GM19324 (cell line): ENCODE results near the gene TERB1.

Source experiments
- ATAC-seq: cut with Tn5 transposase; IDR thresholded peaks from one replicate; pipeline ENCODE4 v1.9.1; 2021; ENCODE audit warnings: mild to moderate bottlenecking, moderate library complexity; ENCODE audit not compliant: unreplicated experiment, low FRiP score

The TERB1 gene

DNA sequence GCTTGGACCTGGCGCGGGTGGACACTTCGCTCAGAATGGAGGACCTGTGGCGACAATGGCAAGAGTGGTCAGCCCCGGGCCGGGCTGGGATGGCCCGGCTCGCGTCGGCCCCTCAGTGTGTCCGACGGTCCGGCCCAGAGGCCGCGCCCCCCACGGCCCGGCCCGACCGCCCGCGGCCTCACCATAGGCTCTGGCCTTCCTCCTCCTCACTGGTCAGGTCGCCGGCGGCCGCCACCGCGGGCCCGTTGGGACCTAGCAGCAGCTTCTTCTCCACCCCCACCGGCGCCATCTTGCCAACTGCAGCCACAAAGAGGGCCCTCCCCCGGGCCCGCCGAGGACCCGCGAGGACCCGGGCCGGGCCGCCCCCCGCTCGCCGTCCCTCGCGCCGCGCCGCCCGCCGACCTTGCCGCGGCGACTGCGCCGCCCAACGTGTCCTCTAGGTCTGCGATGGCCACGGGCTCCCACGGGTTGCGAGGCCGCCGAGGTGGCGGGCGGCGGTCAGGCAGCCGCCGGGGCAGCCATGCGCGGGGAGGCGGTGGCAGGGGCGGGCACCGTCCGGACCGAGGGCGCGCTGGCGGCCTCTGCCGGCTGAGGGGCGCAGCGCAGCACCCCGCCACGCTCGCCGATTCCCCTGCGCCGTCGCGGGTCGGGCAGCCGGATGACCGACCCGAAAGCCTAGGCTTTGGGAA lies 49.9 kb downstream of the TERB1 start, which contains the start of gene DYNC1LI2:
Gene DYNC1LI2 (minus strand): TSS at position 307 of the 689 bp plus-strand sequence. CDS start 18 bp downstream, at position 289.
- ATAC-seq = peak; percentile 86

- peak; percentile 14 for ATAC-seq
Observed at GRCh38 chr16:66751053-66751302, 50.4 kb downstream of the TERB1 start.

DNA sequence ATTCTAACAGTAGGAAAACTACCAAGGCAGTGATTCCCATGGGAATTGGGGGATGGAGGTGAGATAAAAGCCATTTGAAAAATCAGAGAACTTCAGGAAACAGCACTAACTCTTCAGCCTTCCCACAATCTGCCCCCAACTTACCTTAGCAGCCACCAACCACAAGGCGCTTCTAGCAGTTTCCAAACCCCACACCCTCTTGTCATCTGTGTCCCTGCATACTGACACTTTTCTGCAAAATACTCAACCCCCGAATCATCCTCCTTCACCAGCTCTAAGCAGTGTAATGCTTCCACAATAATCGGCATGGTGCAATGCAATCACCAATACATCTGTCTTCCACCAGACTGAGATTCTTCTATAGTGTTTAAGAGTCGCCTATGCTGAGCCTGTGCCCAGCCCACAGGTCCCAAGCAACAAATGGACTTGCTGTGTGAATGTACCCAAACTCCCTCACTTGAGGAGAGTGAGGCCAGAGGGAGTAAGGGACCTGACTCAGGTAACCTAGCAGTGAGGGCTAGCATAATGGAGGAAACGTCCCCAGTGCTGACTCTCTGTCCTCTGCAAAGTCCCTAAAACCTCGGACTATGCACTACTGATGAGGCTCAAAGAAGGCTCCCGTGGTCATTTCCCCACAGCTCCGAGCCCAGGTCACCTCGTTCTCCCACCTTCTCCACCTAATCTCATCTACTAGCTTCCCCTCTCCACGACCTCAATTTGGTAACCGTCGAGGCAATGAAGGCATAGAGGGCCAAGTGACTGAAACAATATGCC lies 50.9 kb downstream of the TERB1 start:
- no peak for ATAC-seq

GRCh38 chr16:66746682-66747081 lies 54.7 kb downstream of the TERB1 start:
- ATAC-seq = no peak

GRCh38 chr16:66746048-66746447 lies 55.3 kb downstream of the TERB1 start:
- ATAC-seq = no peak

DNA sequence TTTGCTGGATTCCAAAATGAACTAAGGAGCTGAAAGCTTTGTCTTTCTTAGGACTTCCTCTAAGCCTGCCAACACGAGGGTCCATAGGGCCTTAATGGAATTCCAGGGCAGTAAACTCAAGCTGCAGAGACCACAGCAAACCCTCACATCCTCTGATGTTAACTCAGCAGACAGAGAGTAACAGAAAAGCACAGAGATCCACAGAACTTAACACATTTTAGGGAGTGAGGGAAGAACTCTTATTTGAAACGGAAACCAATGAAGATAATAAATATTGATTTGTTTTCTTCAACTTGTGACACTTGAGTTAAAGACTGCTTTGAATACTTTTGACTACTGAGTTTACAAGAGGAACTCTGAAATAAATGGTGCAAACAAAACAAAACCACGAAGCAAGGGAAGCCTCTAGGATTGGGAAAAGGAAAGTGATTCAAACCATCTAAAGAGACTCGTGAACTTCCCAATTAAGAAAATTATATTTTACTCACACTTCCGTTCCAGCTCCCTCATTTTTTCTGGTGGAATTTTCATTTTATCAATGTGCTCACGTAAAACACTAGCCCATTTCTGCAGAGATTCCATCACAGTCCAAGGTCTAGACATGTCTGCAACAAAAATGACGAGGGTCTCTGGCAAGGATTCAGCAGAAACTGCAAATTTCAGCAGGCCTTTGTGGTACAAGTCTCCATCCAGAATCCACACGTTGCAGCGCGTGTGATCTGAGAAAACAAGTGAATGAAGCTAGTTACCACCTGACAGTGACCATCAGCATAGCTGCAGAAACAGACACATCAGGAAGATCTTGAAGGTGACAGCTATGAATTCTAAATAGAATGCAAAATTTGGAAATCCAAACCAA lies 59.2 kb downstream of the TERB1 start:
- ATAC-seq = no peak

GRCh38 chr16:66741169-66741900 lies 60.0 kb downstream of the TERB1 start:
- no peak for ATAC-seq

DNA sequence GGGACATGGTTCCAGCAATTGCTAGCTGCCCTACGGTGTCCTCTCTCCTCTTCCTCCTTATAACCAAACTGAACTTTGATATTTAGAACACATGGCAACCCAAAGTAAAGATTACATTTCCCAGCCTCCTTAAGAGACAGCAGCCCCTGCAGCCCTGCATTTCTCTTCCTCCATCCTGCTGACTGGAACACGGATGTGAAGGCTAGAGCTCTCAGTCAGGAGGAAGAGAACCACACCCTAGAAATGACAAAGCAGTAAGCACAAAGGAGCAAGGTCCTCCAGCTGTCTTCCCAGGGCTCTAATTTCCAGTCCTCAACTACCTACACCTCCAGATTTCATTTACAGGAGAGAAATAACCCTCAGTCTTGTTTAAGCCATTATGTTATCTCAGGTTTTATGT lies 60.9 kb downstream of the TERB1 start:
- ATAC-seq = no peak

DNA sequence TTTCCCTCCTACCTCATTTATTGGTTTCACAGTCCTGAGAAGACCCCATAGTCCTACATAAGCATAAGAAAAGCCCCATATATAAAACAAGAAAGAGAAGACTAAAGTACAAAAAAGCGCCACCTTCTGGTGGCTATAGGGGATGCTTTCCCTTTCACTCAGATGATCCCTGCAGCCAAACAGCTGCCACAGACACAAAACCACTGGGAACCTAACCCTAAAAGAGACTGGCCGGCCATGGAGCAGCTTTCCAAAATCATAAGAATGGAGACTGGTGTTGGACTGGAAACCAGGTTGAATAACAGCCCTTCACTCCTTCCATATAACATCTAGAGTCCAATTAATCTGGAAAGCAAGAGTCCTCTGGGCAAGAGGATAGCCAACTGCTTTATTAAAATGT lies 61.4 kb downstream of the TERB1 start:
- ATAC-seq = no peak

- no peak for ATAC-seq
Observed at GRCh38 chr16:66735891-66736290, 65.5 kb downstream of the TERB1 start.

GRCh38 chr16:66731101-66731500 lies 70.3 kb downstream of the TERB1 start:
- ATAC-seq = no peak

DNA sequence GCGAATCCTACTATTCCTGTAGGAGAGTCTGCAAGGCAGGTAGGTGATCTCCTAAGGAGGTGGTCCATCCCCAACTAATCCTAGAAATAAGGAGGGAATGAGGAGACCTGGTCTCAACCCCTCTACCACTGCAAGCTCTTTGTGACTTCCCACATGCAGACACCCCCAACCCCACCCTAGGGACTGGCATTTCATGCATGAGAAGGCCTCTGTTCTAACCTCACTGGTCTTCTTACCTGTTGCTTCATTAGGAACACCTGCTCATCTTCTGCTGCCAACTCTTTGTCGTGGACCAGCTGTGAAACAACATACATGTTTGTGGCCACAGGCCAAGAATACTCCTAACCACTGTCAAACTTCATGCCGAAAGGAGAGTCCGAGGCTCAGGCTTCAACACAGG lies 72.6 kb downstream of the TERB1 start:
- ATAC-seq = no peak

GRCh38 chr16:66728117-66728787 lies 73.1 kb downstream of the TERB1 start:
- no peak for ATAC-seq

DNA sequence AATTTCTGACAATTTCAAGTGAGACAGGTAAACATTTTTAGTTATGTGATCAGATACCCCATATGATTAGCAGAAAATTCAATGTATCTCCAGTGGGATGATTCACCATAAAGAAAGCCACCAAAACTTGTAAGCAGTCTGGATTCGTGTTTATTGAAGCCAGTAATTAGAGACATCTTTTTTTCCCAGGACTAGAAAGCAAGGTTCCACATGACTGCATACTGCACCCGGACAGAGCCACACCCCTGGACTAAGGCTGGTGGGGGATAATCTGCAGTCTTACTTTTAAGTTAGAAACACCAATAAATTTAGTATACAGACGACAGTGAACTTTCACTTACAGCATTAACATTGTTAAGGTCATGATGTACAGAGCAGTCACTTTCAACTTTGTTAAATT lies 80.6 kb downstream of the TERB1 start:
- no peak for ATAC-seq

GRCh38 chr16:66719246-66719645 lies 82.1 kb downstream of the TERB1 start:
- no peak for ATAC-seq

- no peak for ATAC-seq
Observed at GRCh38 chr16:66717776-66718175, 83.6 kb downstream of the TERB1 start.

- no peak for ATAC-seq
Observed at GRCh38 chr16:66717112-66717675, 84.2 kb downstream of the TERB1 start.

DNA sequence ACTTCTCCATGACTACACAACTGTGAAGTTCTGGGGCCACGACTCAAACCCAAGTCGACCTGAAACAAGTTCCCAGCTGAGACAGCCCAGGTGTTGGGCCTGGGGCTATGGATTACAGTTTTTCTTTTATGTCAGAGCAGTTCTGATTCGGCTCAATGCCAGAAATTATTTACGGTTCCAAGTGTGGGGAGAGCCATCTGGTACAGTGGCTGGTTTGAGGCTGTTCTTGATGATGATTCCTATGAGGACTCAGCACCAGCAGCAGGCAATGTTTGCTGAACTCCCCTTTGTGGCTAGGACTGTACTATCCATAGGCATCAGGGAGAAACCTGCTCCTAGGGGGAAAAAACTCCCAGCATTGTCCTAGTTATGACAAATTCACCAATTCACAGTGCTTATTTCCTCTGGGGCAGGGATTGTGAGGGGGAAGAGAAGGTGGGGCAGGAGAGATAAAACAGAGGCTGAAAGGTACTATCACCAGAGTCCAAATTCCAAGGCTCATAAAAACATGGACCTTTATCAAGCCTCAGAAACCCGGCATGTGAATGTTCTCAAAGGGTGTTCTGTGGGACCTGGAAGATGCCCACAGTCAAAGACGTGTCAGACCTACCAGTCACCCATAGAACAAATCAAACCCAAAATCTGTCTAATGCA lies 86.6 kb downstream of the TERB1 start:
- ATAC-seq = no peak

- no peak for ATAC-seq
Observed at GRCh38 chr16:66714062-66714461, 87.3 kb downstream of the TERB1 start.
